Measurements from ENCODE around the gene CALN1.

Gene CALN1

DNA sequence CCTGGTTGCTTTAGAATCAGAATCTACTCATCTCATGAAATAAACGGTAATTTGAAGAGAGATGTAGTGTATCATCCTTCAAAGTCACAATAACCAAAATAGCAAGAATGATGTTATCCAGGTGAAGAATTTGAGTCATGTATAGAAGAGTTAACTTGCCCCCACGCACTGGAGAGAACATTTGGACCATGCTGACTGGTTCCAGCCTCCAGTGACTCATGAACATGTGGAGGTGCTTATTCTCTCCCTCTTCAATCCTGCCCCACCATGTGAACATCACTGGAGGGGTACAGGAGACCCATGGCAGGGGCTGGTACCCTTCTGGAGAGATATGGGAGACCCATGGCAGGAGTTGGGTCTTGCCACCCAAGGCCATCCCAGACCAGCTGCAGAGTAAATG lies 427.8 kb downstream of the CALN1 start:
- H3K27ac ChIP-seq, result no peak overlapping the region
- TF ChIP-seq ZFX (IDR thresholded peaks at IDR 0.05), result no peak
- no peak for TF ChIP-seq CTCF (conservative IDR thresholded peaks at IDR 0.05)

GRCh38 chr7:71982851-71983250 lies 429.3 kb downstream of the CALN1 start:
- no peak for TF ChIP-seq CTCF (conservative IDR thresholded peaks at IDR 0.05)
- no peak overlapping the region for H3K27ac ChIP-seq

- TF ChIP-seq CTCF (conservative IDR thresholded peaks at IDR 0.05), result no peak
- TF ChIP-seq ZFX (IDR thresholded peaks at IDR 0.05), result no peak
- H3K27ac ChIP-seq, result no peak overlapping the region
Observed at GRCh38 chr7:71976645-71977044, 435.5 kb downstream of the CALN1 start.

DNA sequence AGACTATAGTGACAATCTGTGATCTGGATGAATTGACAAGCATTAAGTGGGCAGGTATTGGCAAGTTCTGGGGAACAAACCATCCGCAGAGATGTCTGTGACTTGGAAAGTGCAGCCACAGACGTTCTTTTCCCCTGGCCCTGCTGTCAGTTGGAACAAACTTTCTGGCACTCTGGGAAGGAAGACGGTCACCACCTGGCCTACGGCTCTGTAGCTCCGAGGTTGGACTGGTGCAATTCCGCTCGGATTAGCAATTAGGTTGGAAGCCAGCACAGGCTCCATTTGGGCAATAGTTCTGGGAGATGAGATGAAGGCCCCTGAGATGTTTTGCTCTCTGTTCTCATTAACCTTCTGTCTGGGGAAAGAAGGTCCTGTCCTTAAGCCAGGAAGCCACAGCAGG lies 437.5 kb downstream of the CALN1 start:
- H3K27ac ChIP-seq, result no peak overlapping the region
- TF ChIP-seq CTCF (conservative IDR thresholded peaks at IDR 0.05) (no peak), ZFX (IDR thresholded peaks at IDR 0.05) (no peak)

DNA sequence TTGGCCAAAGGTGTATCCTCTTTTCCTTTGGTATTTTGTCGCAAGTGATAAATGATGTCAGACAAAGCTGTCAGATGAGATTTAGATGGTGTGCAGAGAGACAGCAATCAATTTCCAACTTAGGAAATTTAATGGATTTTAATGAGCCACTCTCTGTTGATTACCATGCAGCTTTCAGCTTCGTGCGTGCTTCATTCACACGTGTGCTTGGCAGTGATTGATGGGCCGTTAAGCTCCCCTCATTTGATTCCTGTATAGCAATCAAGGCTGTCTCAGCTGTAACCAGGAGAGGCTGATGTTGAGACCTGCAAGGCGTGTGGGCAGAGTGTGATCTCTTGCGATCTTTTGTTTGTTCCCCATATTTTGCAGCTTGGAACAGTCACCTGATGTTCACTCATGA lies 439.6 kb downstream of the CALN1 start:
- no peak overlapping the region for H3K27ac ChIP-seq
- TF ChIP-seq ZFX (IDR thresholded peaks at IDR 0.05), result no peak
- TF ChIP-seq CTCF (conservative IDR thresholded peaks at IDR 0.05), result no peak

GRCh38 chr7:71970725-71971124 lies 441.4 kb downstream of the CALN1 start:
- TF ChIP-seq ZFX (IDR thresholded peaks at IDR 0.05), result no peak
- TF ChIP-seq CTCF (conservative IDR thresholded peaks at IDR 0.05), result no peak
- H3K27ac ChIP-seq, result no peak overlapping the region

GRCh38 chr7:71962636-71963035 lies 449.5 kb downstream of the CALN1 start:
- no peak overlapping the region for H3K27ac ChIP-seq
- TF ChIP-seq CTCF (conservative IDR thresholded peaks at IDR 0.05), result no peak
- no peak for TF ChIP-seq ZFX (IDR thresholded peaks at IDR 0.05)
